ENCODE measurements around the gene WFDC2. TPM values are rescaled to one million over a fixed set of nuclear protein-coding genes. Genes with fewer than 3 reads are reported as not detected.

Gene WFDC2
- total RNA-seq, 1 donor: not detected

GRCh38 chr20:45506398-45506797 lies 36.8 kb downstream of the WFDC2 start:
- DNase-seq (ENCODE audit: low read depth): no peak
- TF ChIP-seq, protein P1, sequence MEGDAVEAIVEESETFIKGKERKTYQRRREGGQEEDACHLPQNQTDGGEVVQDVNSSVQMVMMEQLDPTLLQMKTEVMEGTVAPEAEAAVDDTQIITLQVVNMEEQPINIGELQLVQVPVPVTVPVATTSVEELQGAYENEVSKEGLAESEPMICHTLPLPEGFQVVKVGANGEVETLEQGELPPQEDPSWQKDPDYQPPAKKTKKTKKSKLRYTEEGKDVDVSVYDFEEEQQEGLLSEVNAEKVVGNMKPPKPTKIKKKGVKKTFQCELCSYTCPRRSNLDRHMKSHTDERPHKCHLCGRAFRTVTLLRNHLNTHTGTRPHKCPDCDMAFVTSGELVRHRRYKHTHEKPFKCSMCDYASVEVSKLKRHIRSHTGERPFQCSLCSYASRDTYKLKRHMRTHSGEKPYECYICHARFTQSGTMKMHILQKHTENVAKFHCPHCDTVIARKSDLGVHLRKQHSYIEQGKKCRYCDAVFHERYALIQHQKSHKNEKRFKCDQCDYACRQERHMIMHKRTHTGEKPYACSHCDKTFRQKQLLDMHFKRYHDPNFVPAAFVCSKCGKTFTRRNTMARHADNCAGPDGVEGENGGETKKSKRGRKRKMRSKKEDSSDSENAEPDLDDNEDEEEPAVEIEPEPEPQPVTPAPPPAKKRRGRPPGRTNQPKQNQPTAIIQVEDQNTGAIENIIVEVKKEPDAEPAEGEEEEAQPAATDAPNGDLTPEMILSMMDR (IDR thresholded peaks at IDR 0.05; ENCODE audit: insufficient read depth, low read depth, low read length): no peak
- no peak overlapping the region for H3K4me3 ChIP-seq (ENCODE audit: low read depth, low read length)

- H3K4me3 ChIP-seq (ENCODE audit: low read depth, low read length): no peak overlapping the region
- TF ChIP-seq, protein P1 (IDR thresholded peaks at IDR 0.05; ENCODE audit: insufficient read depth, low read depth, low read length): no peak
- no peak for DNase-seq (ENCODE audit: low read depth)
Measured at GRCh38 chr20:45507011-45507820, 37.7 kb downstream of the WFDC2 start.

DNA sequence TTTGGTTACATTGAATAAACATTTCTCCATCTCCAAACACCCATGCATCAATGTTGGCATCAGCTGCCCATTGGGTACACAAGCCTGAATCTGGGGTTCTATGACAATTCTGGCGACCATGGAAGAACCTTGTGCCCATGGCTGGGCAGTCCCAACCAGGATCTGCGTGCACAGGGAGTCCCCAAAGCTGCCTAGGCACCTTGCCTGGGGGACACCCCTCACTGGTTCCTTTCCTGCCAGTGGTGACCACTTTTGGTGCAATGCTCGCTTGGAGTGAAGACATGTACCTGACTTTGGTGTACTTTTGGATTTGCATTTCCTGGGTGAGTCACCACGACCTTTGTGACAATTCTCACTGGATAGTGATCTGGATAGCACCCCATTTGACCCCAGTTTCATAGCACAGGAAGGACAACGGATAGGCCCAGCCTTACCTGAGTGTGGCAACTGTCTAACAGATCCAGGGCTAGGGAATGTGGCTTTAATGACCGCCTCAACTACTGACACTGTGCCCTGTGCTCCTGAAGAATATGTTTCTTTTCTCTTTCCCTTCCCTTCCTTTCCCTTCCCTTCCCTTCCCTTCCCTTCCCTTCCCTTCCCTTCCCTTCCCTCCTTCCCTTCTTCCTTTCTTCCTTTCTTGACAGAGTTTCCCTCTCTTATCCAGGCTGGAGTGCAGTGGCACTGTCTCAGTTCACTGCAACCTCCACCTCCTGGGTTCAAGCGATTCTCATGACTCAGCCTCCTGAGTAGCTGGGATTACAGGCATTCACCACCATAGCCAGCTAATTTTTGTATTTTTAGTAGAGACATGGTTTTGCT lies 38.7 kb downstream of the WFDC2 start:
- no peak for DNase-seq (ENCODE audit: low read depth)
- TF ChIP-seq, protein P1 (IDR thresholded peaks at IDR 0.05; ENCODE audit: insufficient read depth, low read depth, low read length): no peak
- no peak overlapping the region for H3K4me3 ChIP-seq (ENCODE audit: low read depth, low read length)

DNA sequence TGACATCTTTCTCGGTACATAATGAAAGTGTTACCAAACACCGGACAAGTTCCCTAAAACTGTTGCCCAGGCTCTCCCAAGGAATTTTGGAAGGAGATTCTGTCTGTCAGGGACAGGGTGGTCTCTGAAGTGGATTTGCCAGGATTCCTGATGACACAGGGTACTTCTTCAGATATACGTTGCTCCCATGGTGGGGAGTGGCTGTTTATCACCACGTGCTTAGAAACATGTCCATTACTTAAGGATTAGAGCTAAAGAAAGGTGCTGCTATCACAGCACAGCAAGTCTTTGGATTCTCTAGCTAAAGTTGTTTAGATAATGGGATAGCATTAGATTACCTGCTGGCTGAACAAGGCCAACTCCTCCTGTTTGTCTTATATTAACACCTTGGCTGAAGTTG lies 39.5 kb downstream of the WFDC2 start:
- TF ChIP-seq, protein P1 (IDR thresholded peaks at IDR 0.05; ENCODE audit: insufficient read depth, low read depth, low read length): no peak
- no peak for DNase-seq (ENCODE audit: low read depth)
- H3K4me3 ChIP-seq (ENCODE audit: low read depth, low read length): no peak overlapping the region

DNA sequence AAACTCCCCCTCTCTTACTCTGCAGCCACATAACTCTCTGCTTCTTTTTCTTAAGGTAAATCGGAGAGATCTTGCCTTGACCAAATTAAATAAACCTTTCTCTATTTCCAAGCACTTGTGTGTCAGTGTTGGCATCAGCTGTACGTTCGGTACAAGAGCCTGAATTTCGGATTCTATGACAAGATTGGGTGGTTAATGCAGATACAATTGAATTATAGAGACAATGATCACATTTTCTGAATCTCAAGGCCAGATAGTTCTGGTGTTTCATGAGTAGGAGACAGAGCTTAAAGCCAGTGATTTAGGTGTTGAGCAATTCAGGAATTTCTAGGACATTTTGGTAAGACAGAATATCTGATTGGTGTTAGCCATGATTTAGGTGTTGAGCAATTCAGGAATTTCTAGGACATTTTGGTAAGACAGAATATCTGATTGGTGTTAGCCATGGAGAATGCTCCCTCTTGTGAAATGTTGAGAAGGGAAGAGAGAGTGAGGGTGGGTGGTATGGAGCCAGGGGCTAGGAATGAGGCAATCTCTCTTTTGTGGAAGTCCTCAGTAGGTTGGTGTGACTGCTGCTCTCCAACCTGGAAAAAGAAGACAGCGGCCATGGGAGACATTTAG lies 40.8 kb downstream of the WFDC2 start:
- H3K4me3 ChIP-seq (ENCODE audit: low read depth, low read length): no peak overlapping the region
- DNase-seq (ENCODE audit: low read depth): no peak
- TF ChIP-seq, protein P1 (IDR thresholded peaks at IDR 0.05; ENCODE audit: insufficient read depth, low read depth, low read length): no peak

DNA sequence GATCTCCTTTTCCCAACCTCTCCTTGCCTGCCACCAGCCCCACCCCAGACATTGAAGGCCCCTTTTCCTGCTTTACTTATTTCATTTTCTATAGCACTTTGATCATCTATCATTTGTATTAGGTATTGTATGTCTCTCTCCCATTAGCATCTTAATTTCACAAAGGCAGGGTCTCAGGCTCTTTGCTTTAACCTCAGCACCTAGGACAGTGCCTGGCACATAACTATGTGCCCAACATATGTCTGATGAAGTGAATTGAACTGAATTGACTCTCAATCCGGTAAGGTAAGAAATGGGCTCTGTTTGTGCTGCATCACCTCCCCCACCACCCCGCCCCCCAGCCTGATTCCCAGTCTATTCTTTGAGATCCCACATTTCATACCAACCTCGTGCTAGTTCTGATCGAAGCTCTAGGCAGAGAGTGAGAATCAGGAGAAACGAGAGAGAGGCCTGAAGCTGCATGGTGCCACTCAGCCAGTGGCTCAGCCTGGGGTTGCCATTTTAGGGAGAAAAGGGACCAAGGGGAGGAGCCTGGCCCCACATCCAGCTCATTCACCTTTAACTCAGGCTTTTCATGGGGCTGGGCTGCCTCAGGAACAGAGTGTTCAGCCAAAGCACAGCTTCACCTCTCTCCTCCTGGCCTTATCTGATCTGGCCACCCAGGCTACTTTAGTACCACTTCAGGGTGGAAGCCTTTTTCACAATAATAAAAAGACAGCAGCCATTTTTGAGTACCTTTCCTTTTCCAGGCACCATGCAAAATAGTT lies 45.8 kb downstream of the WFDC2 start, which contains the start of gene SPINT3:
Gene SPINT3, minus strand, starts transcription at position 476 of the 767 bp plus-strand sequence. Its CDS starts 14 bp downstream, at position 462.
- DNase-seq (ENCODE audit: low read depth): no peak
- TF ChIP-seq, protein P1 (IDR thresholded peaks at IDR 0.05; ENCODE audit: insufficient read depth, low read depth, low read length): no peak
- H3K4me3 ChIP-seq (ENCODE audit: low read depth, low read length): no peak within 1 kb of the TSS
